Measurements from ENCODE around the gene MYO3B. TPM values are rescaled to one million over a fixed set of nuclear protein-coding genes. Genes with fewer than 3 reads are reported as not detected.

Gene MYO3B
- total RNA-seq, 1 experiment from 2014 or later, result 0.63 TPM

DNA sequence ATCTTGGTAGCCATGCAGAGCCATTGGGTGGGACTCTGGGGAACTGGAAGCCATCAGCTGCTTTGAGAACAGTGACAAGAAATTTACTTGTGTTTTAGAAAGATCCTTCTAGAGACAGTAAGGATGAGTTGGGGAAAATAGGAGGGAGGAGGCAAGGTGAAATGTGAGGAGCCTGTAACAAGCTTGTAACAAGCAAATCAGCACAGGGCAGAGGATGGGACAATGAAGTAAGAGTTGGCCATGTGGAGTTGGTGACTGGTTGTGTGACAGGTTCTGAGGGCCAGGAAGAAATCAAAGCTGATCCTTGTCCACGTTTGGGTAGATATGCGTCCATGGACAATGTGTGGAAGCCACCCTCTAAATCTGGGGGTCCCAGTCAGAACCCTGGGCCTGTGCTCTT, 84.4 kb downstream of the MYO3B start:
- Histone ChIP-seq H4K20me1 (ENCODE audit: control insufficient read depth, insufficient read depth, insufficient read length) (no peaks in the 10 kb centered on the region), H3K79me2 (ENCODE audit: insufficient read depth, low read length) (no peaks in the 10 kb centered on the region), H2AFZ (ENCODE audit: low read length) (no peak overlapping the region), H2AK5ac (ENCODE audit: insufficient read length, low read length) (no peak overlapping the region), H4K8ac (replicated peaks; ENCODE audit: insufficient read length, low read depth, low read length) (no peak overlapping the region), H2BK5ac (ENCODE audit: insufficient read length, low read length) (no peak overlapping the region), H3K23ac (ENCODE audit: insufficient read length, low read depth, low read length) (no peak overlapping the region), H3K56ac (ENCODE audit: insufficient read length, low read depth, low read length) (no peak overlapping the region), H4K91ac (ENCODE audit: insufficient read length, low read depth, low read length) (no peak overlapping the region), H2BK20ac (ENCODE audit: low read depth, low read length, poor library complexity, severe bottlenecking) (no peak overlapping the region), H3K14ac (ENCODE audit: insufficient read depth, low read length) (no peak overlapping the region), H3K27me3 (ENCODE audit: insufficient read depth, low read length) (no peaks in the 10 kb centered on the region), H3K23me2 (ENCODE audit: insufficient read length, low read depth, low read length, poor library complexity, severe bottlenecking) (no peaks in the 10 kb centered on the region), H4K5ac (ENCODE audit: insufficient read length, low read depth, low read length) (no peak overlapping the region), H3K18ac (ENCODE audit: insufficient read length, low read depth, low read length) (no peak overlapping the region), H3K9me3 (ENCODE audit: control insufficient read depth, low read depth, low read length) (no peaks in the 10 kb centered on the region), H3T11ph (ENCODE audit: low read length) (no peak overlapping the region), H3K9ac (ENCODE audit: extremely low read depth, insufficient read length, low read length) (no peak overlapping the region), H3K4me2 (ENCODE audit: insufficient read depth, insufficient read length, low read length) (no peak overlapping the region), H3K27ac (ENCODE audit: insufficient read length, low read depth, low read length) (no peak overlapping the region), H3K4ac (ENCODE audit: low read depth, low read length) (no peak overlapping the region), H2BK12ac (ENCODE audit: insufficient read length, low read depth, low read length) (no peak overlapping the region), H2BK15ac (ENCODE audit: low read depth, low read length) (no peak overlapping the region), H2BK120ac (ENCODE audit: low read depth, low read length, poor library complexity, severe bottlenecking) (no peak overlapping the region), H3K79me1 (ENCODE audit: insufficient read depth, low read depth, low read length, poor library complexity, severe bottlenecking) (no peaks in the 10 kb centered on the region), H3K4me1 (ENCODE audit: insufficient read depth, low read length) (no peaks in the 10 kb centered on the region)
- H3K9me3 Mint-ChIP-seq, result peaks cover 28 to 32% of the 10 kb centered on the region in 2 experiments
- no CpG with 5 or more reads among the region's 2 CpGs for WGBS (ENCODE audit: extremely low coverage, insufficient read length, low lambda C conversion rate)
- no peak overlapping the region for H3K27ac Mint-ChIP-seq
- no peak overlapping the region; a peak in 1 of 5 replicates for H3K4me3 Mint-ChIP-seq
- TF ChIP-seq, protein P1, sequence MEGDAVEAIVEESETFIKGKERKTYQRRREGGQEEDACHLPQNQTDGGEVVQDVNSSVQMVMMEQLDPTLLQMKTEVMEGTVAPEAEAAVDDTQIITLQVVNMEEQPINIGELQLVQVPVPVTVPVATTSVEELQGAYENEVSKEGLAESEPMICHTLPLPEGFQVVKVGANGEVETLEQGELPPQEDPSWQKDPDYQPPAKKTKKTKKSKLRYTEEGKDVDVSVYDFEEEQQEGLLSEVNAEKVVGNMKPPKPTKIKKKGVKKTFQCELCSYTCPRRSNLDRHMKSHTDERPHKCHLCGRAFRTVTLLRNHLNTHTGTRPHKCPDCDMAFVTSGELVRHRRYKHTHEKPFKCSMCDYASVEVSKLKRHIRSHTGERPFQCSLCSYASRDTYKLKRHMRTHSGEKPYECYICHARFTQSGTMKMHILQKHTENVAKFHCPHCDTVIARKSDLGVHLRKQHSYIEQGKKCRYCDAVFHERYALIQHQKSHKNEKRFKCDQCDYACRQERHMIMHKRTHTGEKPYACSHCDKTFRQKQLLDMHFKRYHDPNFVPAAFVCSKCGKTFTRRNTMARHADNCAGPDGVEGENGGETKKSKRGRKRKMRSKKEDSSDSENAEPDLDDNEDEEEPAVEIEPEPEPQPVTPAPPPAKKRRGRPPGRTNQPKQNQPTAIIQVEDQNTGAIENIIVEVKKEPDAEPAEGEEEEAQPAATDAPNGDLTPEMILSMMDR (conservative IDR thresholded peaks at IDR 0.05), result no peak
- peaks cover 2% of the 10 kb centered on the region for H3K27me3 Mint-ChIP-seq (ENCODE audit: low read depth)
- H3K36me3 Mint-ChIP-seq (ENCODE audit: insufficient read depth in 1 of 3, low read depth in 3 of 3), result peaks cover 16 to 26% (median 17%) of the 10 kb centered on the region in 3 experiments
- no peak for DNase-seq
- no peaks in the 10 kb centered on the region for H3K4me1 Mint-ChIP-seq

All from H9 (cell line).